Muscle layer of duodenum (tissue), 2 donors: ENCODE measurements around the gene SBF1.
A peak's percentile ranks its signal among the peaks of the same experiment; 100 is the strongest.

Experiments
- H3K27ac ChIP-seq: one replicate; pipeline ENCODE4 v1.7.0; 2013; ENCODE audit warnings: mild to moderate bottlenecking, low read length
- H3K27me3 ChIP-seq: one replicate; pipeline ENCODE4 v1.7.0; 2013; ENCODE audit warnings: low read depth, mild to moderate bottlenecking, control low read depth, low read length
- H3K36me3 ChIP-seq, 2 donors: one replicate each; pipeline ENCODE4 v1.7.0; 2013; ENCODE audit warnings: low read length in 2 of 2, control low read depth in 1 of 2, mild to moderate bottlenecking in 1 of 2; ENCODE audit not compliant: insufficient read depth in 2 of 2, control insufficient read depth in 1 of 2
- H3K4me1 ChIP-seq, 2 donors: one replicate each; pipeline ENCODE4 v1.7.0; 2013; ENCODE audit warnings: low read length in 2 of 2, mild to moderate bottlenecking in 2 of 2, control low read depth in 1 of 2, moderate library complexity in 1 of 2; ENCODE audit not compliant: insufficient read depth in 2 of 2, control insufficient read depth in 1 of 2
- H3K4me3 ChIP-seq, 2 donors: one replicate each; pipeline ENCODE4 v1.7.0; 2013; ENCODE audit warnings: low read length in 2 of 2, low read depth in 1 of 2, mild to moderate bottlenecking in 1 of 2
- H3K9me3 ChIP-seq, 2 donors: one replicate each; pipeline ENCODE4 v1.7.0; 2013; ENCODE audit warnings: low read length in 2 of 2, control low read depth in 1 of 2, mild to moderate bottlenecking in 1 of 2; ENCODE audit not compliant: control insufficient read depth in 1 of 2
- donor health status: healthy.

The SBF1 gene

DNA sequence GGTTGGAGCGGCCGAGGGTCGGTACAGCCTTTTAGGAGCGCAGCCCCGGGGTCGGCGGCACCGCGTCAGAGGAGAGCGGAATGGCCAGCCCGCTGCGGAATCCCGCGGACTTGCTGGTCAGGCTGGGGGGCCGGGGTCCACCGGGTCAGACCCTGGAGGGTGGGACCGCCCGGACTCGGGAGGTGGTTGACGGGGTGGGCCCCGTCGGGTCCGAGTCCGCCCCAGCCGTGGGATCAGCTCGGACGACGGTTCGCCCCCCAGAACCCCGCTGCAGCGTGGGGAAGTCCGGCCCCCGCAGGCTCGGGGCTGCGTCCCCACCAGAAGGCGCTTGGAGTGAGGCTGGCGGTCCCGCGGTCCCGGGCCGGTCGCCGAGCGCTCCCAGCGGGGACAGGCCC is 6.2 kb upstream of the SBF1 start:
- H3K9me3 ChIP-seq: no peaks in the 10 kb centered on the region
- H3K27me3 ChIP-seq: peaks cover 5% of the 10 kb centered on the region
- peaks cover 0 to 5% of the 10 kb centered on the region in 2 donors for H3K4me1 ChIP-seq
- H3K27ac ChIP-seq: no peak overlapping the region
- H3K4me3 ChIP-seq: peak overlapping the region in 1 of 2 donors; percentile 54
- H3K36me3 ChIP-seq: no peaks in the 10 kb centered on the region

DNA sequence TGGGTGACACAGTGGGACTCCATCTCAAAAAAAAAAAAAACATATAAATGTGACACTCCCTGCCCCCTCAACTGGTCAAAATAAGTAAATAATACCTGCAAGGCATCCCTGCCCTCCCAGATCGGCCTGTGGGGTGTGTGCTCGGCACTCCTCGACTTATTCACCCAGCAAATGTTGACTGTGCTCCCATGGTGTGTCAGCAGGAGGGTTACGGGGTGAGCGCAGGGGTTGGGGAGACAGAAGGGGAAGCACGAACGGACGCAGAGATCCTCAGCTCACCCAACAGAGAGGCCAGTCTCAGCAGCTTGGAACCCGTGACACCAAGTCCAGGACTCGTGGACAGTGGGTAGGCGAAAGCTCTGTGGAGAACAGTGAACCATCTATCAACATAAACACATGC is 4.9 kb upstream of the SBF1 start:
- peaks cover 0 to 11% of the 10 kb centered on the region in 2 donors for H3K4me1 ChIP-seq
- no peak overlapping the region for H3K27ac ChIP-seq
- peaks cover 5% of the 10 kb centered on the region for H3K27me3 ChIP-seq
- no peaks in the 10 kb centered on the region for H3K36me3 ChIP-seq
- H3K9me3 ChIP-seq: no peaks in the 10 kb centered on the region
- no peak overlapping the region for H3K4me3 ChIP-seq

DNA sequence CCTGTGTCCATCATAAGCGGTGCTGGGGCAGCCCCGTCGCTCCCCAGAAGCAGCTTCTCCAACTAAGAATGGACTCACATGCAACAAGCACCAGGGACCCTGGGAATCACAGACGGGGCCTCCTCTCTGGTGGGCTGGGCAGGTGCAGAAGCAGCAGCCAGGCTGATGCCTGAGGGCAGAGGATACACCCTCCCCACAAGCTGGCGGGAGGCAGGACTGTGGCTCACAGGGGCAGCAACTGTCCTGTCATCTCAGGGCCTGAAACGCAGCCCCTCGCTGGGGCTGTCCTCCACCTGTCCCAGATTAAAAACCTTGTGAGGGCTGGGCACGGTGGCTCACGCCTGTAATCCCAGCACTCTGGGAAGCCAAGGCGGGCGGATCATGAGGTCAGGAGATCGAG is 3.1 kb upstream of the SBF1 start:
- H3K4me1 ChIP-seq: peaks cover 7 to 23% of the 10 kb centered on the region in 2 donors
- H3K27me3 ChIP-seq: peaks cover 5% of the 10 kb centered on the region
- no peaks in the 10 kb centered on the region for H3K9me3 ChIP-seq
- no peak overlapping the region for H3K27ac ChIP-seq
- no peak overlapping the region for H3K4me3 ChIP-seq
- H3K36me3 ChIP-seq: no peaks in the 10 kb centered on the region

- Histone ChIP-seq H3K27ac (no peak overlapping the region), H3K9me3 (no peaks in the 10 kb centered on the region), H3K36me3 (no peaks in the 10 kb centered on the region), H3K27me3 (peaks cover 1% of the 10 kb centered on the region), H3K4me1 (peaks cover 16 to 29% of the 10 kb centered on the region in 2 donors), H3K4me3 (no peak overlapping the region)
Observed at GRCh38 chr22:50476868-50477267, 2.0 kb upstream of the SBF1 start.

DNA sequence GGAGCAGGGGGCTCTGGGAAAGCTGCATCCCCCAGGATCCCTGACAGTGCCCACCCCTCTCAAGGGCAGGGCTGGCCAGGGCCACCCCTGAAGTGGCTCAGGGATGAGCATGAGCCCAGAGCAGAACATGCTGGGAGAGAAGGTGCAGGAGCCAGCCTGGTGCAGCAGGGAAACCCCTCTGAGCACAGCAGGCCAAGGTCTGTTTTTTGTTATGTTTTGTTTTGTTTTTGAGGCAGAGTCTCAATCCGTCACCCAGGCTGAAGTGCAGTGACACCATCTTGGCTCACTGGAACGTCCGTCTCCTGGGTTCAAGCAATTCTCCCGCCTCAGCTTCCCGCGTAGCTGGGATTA is 792 bp upstream of the SBF1 start:
- Histone ChIP-seq H3K27ac (no peak overlapping the region), H3K4me3 (peak overlapping the region in 1 of 2 donors; percentile 75), H3K27me3 (no peaks in the 10 kb centered on the region), H3K9me3 (no peaks in the 10 kb centered on the region), H3K36me3 (no peaks in the 10 kb centered on the region), H3K4me1 (peaks cover 16 to 41% of the 10 kb centered on the region in 2 donors)

- Histone ChIP-seq H3K36me3 (no peaks in the 10 kb centered on the region), H3K4me3 (peak overlapping the region; percentile 63 to 75), H3K27me3 (no peaks in the 10 kb centered on the region), H3K27ac (peak overlapping the region; percentile 21), H3K4me1 (peaks cover 16 to 52% of the 10 kb centered on the region in 2 donors), H3K9me3 (no peaks in the 10 kb centered on the region)
Observed at GRCh38 chr22:50473855-50474671, 772 bp downstream of the SBF1 start.

DNA sequence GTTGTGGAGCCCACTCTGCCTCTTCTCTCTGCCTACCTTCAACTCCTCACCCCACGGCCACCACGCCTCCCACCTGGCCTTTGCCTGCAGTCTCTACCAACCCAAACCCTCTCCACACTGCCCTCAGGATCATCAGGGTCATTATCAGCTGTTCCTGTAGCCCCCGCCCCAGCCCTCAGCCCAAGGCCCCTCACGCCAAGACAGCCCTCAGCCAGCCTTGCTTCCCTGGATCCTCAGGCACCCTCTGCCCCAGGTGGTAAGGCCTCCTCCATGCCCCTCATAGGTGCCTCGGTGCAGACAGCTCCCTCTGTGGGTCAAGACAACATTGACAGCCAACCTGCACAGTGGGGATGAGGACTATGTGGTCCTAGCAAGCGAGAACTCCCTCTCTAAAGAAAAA is 1.7 kb downstream of the SBF1 start:
- Histone ChIP-seq H3K4me3 (peak overlapping the region; percentile 63 to 75), H3K27ac (peak overlapping the region; percentile 21), H3K36me3 (peaks cover 0 to 1% of the 10 kb centered on the region in 2 donors), H3K27me3 (no peaks in the 10 kb centered on the region), H3K4me1 (peaks cover 16 to 52% of the 10 kb centered on the region in 2 donors), H3K9me3 (no peaks in the 10 kb centered on the region)

GRCh38 chr22:50471962-50472361 is 2.9 kb downstream of the SBF1 start:
- H3K36me3 ChIP-seq: peaks cover 2 to 12% of the 10 kb centered on the region in 2 donors
- peaks cover 16 to 52% of the 10 kb centered on the region in 2 donors for H3K4me1 ChIP-seq
- no peak overlapping the region for H3K4me3 ChIP-seq
- no peaks in the 10 kb centered on the region for H3K9me3 ChIP-seq
- H3K27me3 ChIP-seq: no peaks in the 10 kb centered on the region
- H3K27ac ChIP-seq: no peak overlapping the region

GRCh38 chr22:50471197-50471847 is 3.5 kb downstream of the SBF1 start:
- Histone ChIP-seq H3K4me1 (peaks cover 16 to 52% of the 10 kb centered on the region in 2 donors), H3K27me3 (no peaks in the 10 kb centered on the region), H3K4me3 (no peak overlapping the region), H3K9me3 (no peaks in the 10 kb centered on the region), H3K36me3 (peaks cover 9 to 19% of the 10 kb centered on the region in 2 donors), H3K27ac (no peak overlapping the region)

GRCh38 chr22:50470491-50470890 is 4.3 kb downstream of the SBF1 start:
- H3K36me3 ChIP-seq: peaks cover 17 to 27% of the 10 kb centered on the region in 2 donors
- peak overlapping the region; percentile 41 for H3K27ac ChIP-seq
- H3K4me1 ChIP-seq: peaks cover 16 to 50% of the 10 kb centered on the region in 2 donors
- no peaks in the 10 kb centered on the region for H3K27me3 ChIP-seq
- no peak overlapping the region for H3K4me3 ChIP-seq
- H3K9me3 ChIP-seq: no peaks in the 10 kb centered on the region

- peaks cover 16 to 46% of the 10 kb centered on the region in 2 donors for H3K4me1 ChIP-seq
- no peaks in the 10 kb centered on the region for H3K9me3 ChIP-seq
- H3K27ac ChIP-seq: peak overlapping the region; percentile 41
- peaks cover 18 to 36% of the 10 kb centered on the region in 2 donors for H3K36me3 ChIP-seq
- no peaks in the 10 kb centered on the region for H3K27me3 ChIP-seq
- H3K4me3 ChIP-seq: no peak overlapping the region
Observed at GRCh38 chr22:50469377-50470305, 5.2 kb downstream of the SBF1 start.
